ENCODE results near the gene CACNB3.
A peak's percentile ranks its signal among the peaks of the same experiment; 100 is the strongest.
"Not testable (repeated sequence)": the region's sequence is repeated elsewhere in the genome, so short reads cannot be mapped to it uniquely, and the experiment has no call there.

The CACNB3 gene

DNA sequence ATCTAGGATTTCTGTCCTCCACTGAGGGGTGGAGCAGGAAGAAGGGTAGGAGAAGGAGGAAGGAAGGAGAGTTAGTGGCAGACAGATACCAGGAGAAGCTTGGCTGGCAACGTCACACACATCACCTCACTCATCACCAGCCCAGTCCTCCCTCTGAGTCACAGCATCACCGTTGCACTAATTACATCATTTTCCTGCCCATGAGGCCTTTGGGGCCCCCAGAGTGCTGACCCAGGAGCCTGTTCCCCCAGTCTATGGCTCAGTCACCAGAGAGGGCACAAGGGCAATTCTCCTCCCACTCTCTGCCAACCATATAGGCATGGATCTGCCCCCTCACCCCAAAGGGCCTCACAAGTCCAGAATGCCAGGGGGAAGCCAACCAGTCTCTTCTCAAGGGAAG lies 42.8 kb downstream of the CACNB3 start:
- no peak overlapping the region for H3K4me3 ChIP-seq
- no peaks in the 10 kb centered on the region for H3K9me3 ChIP-seq
- no peaks in the 10 kb centered on the region for H3K36me3 ChIP-seq (replicated peaks)
- in situ Hi-C loops (cut with MboI; ENCODE audit: low sequenced_read_pairs): loop anchor here (5.0 kb wide), 1 partner anchor 116 kb away; the partner anchor contains the start of gene WNT1
- peaks cover 25% of the 10 kb centered on the region for H3K4me1 ChIP-seq
- H3K27me3 ChIP-seq (ENCODE audit: low read depth): no peaks in the 10 kb centered on the region
- DNase-seq (ENCODE audit: low spot score in 2 of 2): no peak

DNA sequence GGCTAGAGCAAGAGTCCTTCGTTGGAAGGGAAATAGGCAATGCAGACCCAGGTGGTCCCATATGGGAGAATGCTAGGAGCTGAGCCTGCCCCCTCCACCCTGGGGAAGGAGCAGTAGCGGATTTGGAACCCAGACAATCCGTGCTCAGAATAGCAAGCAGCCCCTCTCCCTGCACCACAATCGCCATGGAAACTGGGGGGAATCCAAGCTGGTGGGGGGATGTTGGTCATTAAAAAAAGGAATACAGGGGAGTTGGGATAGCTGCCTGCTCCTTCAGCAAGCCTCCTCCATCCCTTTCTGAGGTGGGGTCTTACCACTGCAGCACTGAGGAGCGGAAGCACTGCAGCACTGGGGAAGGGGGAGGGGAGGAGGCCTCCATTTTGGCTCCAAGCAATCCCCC lies 44.5 kb downstream of the CACNB3 start:
- in situ Hi-C loops (cut with MboI; ENCODE audit: low sequenced_read_pairs): loop anchor here (5.0 kb wide), 1 partner anchor 115 kb away; the partner anchor contains the start of gene WNT1
- peaks cover 30% of the 10 kb centered on the region for H3K4me1 ChIP-seq
- no peaks in the 10 kb centered on the region for H3K36me3 ChIP-seq (replicated peaks)
- no peaks in the 10 kb centered on the region for H3K27me3 ChIP-seq (ENCODE audit: low read depth)
- no peak overlapping the region for H3K4me3 ChIP-seq
- H3K9me3 ChIP-seq: no peaks in the 10 kb centered on the region
- DNase-seq (ENCODE audit: low spot score in 2 of 2): no peak

DNA sequence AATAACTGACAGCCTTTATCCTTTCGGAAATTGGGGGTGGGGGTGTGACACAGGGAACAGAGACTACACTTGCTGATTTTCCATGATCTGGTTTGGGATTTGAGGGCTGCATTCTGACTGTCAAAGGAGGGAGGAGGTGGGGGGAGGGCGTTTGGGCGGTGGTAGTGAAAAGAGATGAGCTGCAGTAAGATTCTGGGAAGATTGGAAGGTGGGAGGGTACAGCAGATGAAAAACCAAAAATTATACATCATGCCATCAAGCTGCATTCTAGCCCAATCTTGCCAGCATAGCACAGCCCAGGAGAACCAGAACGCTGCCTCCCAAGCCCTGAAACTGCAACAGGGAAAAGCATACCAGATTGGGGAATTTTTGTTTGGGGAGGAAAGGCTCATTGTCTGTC lies 45.0 kb downstream of the CACNB3 start:
- no peaks in the 10 kb centered on the region for H3K9me3 ChIP-seq
- in situ Hi-C loops (cut with MboI; ENCODE audit: low sequenced_read_pairs): loop anchor here (5.0 kb wide), 1 partner anchor 114 kb away; the partner anchor contains the start of gene WNT1
- no peaks in the 10 kb centered on the region for H3K27me3 ChIP-seq (ENCODE audit: low read depth)
- DNase-seq (ENCODE audit: low spot score in 2 of 2): no peak
- H3K4me1 ChIP-seq: peaks cover 30% of the 10 kb centered on the region
- no peaks in the 10 kb centered on the region for H3K36me3 ChIP-seq (replicated peaks)
- H3K4me3 ChIP-seq: no peak overlapping the region

DNA sequence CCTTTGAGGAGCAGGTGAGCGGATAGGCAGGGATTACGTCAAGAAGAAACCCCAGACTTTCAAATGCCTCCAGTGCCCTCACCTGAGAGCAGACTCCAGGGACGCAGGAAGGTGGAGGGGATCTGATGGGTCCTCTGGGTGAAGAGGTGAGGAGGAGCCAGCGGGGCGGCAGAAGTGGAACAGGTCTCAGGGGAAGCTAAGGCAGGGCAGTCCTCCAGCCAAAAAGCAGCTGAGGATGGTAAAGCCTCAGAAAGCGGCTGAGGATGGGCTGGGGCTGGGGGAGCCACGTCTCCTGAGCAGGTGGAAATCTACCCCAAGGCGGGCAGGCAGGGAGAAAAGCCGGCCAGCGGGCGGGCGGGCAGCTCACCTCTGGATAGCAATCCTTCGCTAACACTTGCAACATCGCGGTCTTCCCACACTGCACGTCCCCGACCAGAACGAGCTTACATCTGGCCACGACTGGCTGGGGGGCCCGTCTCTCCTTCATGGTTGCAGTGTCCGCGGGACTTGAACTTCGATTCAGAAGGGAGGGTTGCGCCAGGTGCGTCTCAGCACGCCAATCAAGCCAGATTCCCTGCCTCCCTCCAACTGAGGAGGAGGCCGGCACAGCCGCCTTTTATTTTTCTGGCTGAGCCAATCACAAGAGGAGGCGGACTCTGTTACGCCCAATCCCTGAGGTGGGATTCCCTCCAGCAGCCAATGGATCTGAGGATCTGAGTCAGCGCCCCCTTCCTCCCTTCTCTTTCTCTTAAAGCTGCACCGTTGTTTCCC lies 47.2 kb downstream of the CACNB3 start, which contains the start of gene RND1:
Gene RND1, minus strand, starts transcription at position 590 of the 771 bp plus-strand sequence. Its CDS starts 103 bp downstream, at position 487.
- Histone ChIP-seq H3K36me3 (replicated peaks) (no peaks in the 10 kb centered on the region), H3K4me3 (peak within 1 kb of the TSS; percentile 59), H3K27me3 (ENCODE audit: low read depth) (no peaks in the 10 kb centered on the region), H3K4me1 (peaks cover 30% of the 10 kb centered on the region), H3K9me3 (no peaks in the 10 kb centered on the region)
- peak; percentile 95 to 99 for DNase-seq (ENCODE audit: low spot score in 2 of 2)
- in situ Hi-C loops (cut with MboI; ENCODE audit: low sequenced_read_pairs): no loop called here

DNA sequence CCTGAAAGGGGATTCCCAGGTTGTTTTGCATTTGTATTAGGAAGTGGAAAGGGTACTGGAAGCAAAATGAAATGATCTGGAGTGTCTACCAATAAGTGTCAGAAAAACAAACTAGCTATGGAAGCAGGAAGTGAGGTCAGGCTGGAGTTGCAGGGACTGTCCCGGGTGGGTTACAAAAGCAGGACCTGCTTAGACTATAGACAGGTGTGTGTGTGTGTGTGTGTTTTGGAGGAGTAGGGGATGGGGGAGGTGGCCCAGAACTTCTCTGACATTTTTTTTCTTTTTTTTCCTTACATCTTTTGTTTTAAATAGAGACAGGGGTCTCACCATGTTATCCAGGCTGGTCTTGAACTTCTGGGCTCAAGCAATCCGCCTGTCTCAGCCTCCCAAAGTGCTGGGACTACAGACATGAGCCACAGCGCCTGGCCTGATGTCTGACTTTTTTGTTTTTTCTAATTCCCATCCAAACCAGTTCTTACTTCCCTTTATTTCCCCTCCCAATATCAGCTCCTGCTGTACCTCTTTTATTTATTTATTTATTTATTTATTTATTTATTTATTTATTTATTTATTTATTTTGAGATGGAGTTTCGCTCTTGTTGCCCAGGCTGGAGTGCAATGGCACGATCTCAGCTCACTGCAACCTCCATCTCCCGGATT lies 47.9 kb downstream of the CACNB3 start:
- Histone ChIP-seq H3K36me3 (replicated peaks) (no peaks in the 10 kb centered on the region), H3K9me3 (no peaks in the 10 kb centered on the region), H3K27me3 (ENCODE audit: low read depth) (no peaks in the 10 kb centered on the region), H3K4me1 (peaks cover 30% of the 10 kb centered on the region), H3K4me3 (peak overlapping the region; percentile 59)
- in situ Hi-C loops (cut with MboI; ENCODE audit: low sequenced_read_pairs): no loop called here
- DNase-seq (ENCODE audit: low spot score in 2 of 2): no peak

DNA sequence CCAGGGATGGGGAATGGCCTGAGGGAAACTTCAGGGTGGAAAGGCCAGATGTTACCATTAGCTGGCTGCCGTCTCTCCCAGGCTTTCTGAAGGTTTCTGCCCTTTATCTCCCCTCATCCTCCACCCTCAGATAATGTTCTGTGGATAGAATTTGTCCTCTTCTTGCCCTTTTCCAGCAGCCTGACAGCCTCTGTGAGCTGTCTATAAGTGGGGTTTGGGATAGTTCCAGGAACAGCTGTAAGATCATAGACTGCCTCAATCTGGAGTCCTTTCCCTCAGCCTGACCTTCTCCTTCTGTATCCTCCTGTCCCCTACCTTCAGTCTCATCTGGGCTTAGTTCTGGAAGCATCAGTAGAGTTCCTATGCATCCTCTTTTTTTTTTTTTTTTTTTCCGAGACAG lies 50.2 kb downstream of the CACNB3 start:
- Histone ChIP-seq H3K36me3 (replicated peaks) (no peaks in the 10 kb centered on the region), H3K4me1 (peaks cover 25% of the 10 kb centered on the region), H3K27me3 (ENCODE audit: low read depth) (no peaks in the 10 kb centered on the region), H3K9me3 (no peaks in the 10 kb centered on the region), H3K4me3 (no peak overlapping the region)
- in situ Hi-C loops (cut with MboI; ENCODE audit: low sequenced_read_pairs): no loop called here
- DNase-seq (ENCODE audit: low spot score in 2 of 2): no peak

DNA sequence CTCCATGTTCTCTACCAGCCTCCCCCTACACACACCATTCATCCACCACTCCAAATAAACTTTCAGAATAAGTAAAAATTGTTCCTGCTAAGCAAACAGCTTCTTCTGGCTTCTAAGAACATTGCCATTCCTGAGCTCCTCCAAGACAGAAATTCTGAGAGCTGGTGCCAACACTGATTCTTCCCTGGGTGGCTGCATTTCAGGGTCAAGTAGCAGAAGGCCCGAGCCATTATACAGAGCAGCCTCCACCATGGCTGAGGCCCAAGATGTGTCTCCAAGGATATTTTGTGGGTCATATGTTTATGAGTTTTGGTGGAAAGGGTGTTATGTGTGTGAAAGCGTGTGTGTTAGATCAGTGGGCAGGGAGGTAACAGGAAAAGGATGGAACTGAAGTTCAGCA lies 50.9 kb downstream of the CACNB3 start:
- H3K36me3 ChIP-seq (replicated peaks): no peaks in the 10 kb centered on the region
- no peaks in the 10 kb centered on the region for H3K27me3 ChIP-seq (ENCODE audit: low read depth)
- H3K4me3 ChIP-seq: no peak overlapping the region
- no peaks in the 10 kb centered on the region for H3K9me3 ChIP-seq
- no peak for DNase-seq (ENCODE audit: low spot score in 2 of 2)
- H3K4me1 ChIP-seq: peaks cover 18% of the 10 kb centered on the region
- in situ Hi-C loops (cut with MboI; ENCODE audit: low sequenced_read_pairs): no loop called here

DNA sequence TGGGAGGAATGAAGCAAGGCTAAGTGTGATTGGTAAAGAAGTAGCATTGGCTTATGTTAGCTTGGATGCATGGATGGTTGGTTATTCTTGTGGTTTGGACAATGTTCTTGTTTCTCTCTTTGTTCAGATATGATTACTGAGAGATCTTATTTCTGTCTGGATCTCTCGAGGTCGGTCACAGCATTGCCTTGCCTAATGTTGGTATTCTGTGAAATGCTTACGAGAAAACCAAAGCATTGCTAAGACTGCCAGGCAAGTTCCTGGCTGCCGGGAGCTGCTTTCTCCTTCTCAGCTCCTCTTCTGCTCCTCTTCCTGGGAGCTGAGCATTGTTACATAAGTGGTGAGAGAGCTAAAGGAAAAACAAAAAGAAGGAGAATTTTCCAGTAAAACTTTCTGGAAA lies 54.8 kb downstream of the CACNB3 start:
- H3K4me1 ChIP-seq: no peaks in the 10 kb centered on the region
- no peak for DNase-seq (ENCODE audit: low spot score in 2 of 2)
- no peaks in the 10 kb centered on the region for H3K36me3 ChIP-seq (replicated peaks)
- no peak overlapping the region for H3K4me3 ChIP-seq
- no peaks in the 10 kb centered on the region for H3K9me3 ChIP-seq
- in situ Hi-C loops (cut with MboI; ENCODE audit: low sequenced_read_pairs): no loop called here
- no peaks in the 10 kb centered on the region for H3K27me3 ChIP-seq (ENCODE audit: low read depth)

DNA sequence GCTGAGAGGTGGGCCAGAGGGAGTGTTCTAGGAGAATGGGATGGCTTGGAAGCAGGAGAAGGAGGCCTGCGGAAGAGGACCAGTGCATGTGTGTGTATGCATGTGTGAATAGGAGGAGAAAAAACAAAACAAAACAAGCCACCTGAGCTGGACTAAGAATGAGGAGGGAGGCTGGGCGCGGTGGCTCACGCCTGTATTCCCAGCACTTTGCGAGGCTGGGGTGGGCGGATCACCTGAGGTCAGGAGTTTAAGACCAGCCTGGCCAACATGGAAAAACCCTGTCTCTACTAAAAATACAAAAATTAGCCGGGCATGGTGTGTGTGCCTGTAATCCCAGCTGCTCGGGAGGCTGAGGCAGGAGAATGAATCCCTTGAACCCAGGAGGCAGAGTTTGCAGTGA lies 55.2 kb downstream of the CACNB3 start:
- H3K4me3 ChIP-seq; DNase-seq (ENCODE audit: low spot score in 2 of 2); in situ Hi-C loops (cut with MboI; ENCODE audit: low sequenced_read_pairs): not testable (repeated sequence)

DNA sequence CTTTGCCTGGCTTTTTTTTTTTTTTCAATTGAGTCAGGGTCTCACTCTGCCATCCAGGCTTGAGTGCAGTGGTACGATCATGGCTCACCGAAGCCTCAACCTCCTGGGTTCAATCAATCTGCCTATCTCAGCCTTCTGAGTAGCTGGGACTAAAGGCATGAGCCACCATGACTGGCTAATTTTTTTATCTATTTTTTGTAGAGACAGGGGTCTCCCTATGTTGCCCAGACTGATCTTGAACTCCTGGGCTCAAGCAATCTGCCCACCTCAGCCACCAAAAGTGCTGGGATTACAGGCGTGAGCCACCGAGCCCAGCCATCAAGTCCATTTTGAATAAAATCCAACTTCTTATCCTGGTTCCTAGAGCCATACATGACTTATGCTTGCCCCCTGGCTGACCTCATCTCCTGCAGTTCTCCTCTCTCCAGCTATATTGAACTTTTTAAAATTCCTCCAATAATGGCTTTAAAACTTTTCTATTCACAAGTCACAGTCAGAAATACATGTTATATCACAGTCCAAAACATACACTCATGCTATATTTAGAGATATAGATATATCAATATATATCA lies 57.7 kb downstream of the CACNB3 start:
- Histone ChIP-seq H3K9me3 (no peaks in the 10 kb centered on the region), H3K36me3 (replicated peaks) (no peaks in the 10 kb centered on the region), H3K4me1 (no peaks in the 10 kb centered on the region), H3K4me3 (no peak overlapping the region), H3K27me3 (ENCODE audit: low read depth) (peaks cover 3% of the 10 kb centered on the region)
- DNase-seq (ENCODE audit: low spot score in 2 of 2): no peak
- in situ Hi-C loops (cut with MboI; ENCODE audit: low sequenced_read_pairs): no loop called here

More for the DNA sequence above, 55.2 kb downstream of the CACNB3 start:
- H3K27me3 ChIP-seq (ENCODE audit: low read depth); H3K36me3 ChIP-seq (replicated peaks); H3K9me3 ChIP-seq; H3K4me1 ChIP-seq: not testable (repeated sequence)

Measured in HAP-1 (cell line).